ENCODE results near the gene AGAP2.
"Not testable (repeated sequence)": the region's sequence is repeated elsewhere in the genome, so short reads cannot be mapped to it uniquely, and the experiment has no call there.

Gene AGAP2

GRCh38 chr12:57695770-57696432 lies 42.6 kb downstream of the AGAP2 start:
- DNase-seq (ENCODE audit: low read depth in 2 of 2), result no peak

- DNase-seq (ENCODE audit: low read depth in 2 of 2), result no peak
Observed at GRCh38 chr12:57694459-57695019, 44.0 kb downstream of the AGAP2 start.

GRCh38 chr12:57693659-57694458 lies 44.7 kb downstream of the AGAP2 start, which contains the start of gene OS9:
OS9 (plus strand) TSS chr12:57694132; CDS start chr12:57694162, 30 bp downstream.
- peak; percentile 92 to 96 for DNase-seq (ENCODE audit: low read depth in 2 of 2)

- DNase-seq (ENCODE audit: low read depth in 2 of 2), result no peak
Observed at GRCh38 chr12:57693317-57693658, 45.3 kb downstream of the AGAP2 start.

GRCh38 chr12:57692500-57692899 lies 46.0 kb downstream of the AGAP2 start:
- DNase-seq (ENCODE audit: low read depth in 2 of 2), result no peak

GRCh38 chr12:57688931-57689330 lies 49.6 kb downstream of the AGAP2 start:
- no peak for DNase-seq (ENCODE audit: low read depth in 2 of 2)

GRCh38 chr12:57687862-57688261 lies 50.7 kb downstream of the AGAP2 start:
- no peak for DNase-seq (ENCODE audit: low read depth in 2 of 2)

GRCh38 chr12:57679697-57680096 lies 58.8 kb downstream of the AGAP2 start:
- DNase-seq (ENCODE audit: low read depth in 2 of 2), result no peak

- DNase-seq (ENCODE audit: low read depth in 2 of 2), result not testable (repeated sequence)
Observed at GRCh38 chr12:57677947-57678346, 60.6 kb downstream of the AGAP2 start.

GRCh38 chr12:57674691-57675090 lies 63.9 kb downstream of the AGAP2 start:
- no peak for DNase-seq (ENCODE audit: low read depth in 2 of 2)

Data from stimulated activated CD4-positive, alpha-beta T cell treated with anti-CD3 and anti-CD28 coated beads, Interleukin-15, amount 100 ng/mL, for 48 hours (primary cell).